Measurements from ENCODE around the gene ACAA2.
"Not testable (repeated sequence)": the region's sequence is repeated elsewhere in the genome, so short reads cannot be mapped to it uniquely, and the experiment has no call there.

Gene ACAA2

DNA sequence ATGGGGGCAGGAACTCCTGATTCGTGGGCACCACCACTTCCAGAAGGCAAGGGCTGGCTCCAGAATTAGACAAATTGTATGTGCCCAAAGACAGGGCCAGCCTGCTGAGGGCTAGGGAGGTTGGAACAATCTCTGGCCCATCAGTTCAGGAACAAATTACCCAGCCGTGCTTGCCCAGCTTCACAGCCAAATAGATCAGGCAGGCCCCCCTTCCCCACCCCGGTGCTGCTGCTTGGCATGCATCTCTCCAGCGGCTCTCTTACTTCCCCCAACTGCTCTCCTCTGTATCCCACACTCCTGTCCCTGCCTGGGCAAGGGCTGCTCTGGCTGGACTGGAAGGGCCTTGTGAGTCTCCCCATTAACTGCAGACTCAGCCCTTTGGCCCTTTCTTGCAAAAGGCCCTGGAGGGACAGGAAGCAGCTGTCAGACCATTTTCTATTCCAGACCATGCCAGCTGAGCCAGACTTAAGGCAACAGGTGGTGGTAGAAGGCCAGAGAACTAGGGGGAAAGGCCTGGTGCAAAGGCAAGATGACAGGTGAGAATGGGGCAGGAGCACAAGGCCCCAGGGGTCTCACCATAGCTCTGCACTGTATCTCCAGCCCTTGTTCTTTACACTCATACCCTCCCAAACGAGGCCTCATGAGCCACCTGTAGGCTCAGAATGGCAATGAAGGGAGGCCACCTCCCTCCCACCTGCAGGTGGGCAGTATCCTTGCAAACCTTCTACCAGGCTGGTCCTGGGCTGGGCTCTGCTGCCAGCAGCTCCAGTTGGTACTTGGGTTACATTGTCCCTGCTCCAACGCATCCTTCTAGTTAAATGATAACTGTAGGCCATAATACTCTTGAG lies 30.7 kb upstream of the ACAA2 start:
- DNase-seq = no peak

DNA sequence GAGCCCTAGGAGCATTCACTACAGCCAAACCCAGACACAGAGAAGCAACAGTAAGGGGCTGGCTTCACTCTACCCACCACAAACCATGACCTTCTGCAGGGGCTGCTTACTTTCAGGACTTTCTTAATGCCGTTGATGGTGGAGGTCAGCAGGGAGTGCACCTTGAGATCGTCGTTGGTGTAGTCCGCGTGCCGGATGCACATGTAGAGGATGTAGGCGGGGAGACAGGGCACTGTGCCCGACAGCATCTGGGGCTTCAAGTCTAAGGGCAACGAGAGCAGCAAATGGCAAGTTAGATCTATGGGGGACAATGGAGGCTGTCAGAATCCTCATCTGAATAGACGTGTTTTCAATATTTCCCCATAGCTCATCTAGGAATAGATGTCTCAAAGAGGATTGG lies 29.8 kb upstream of the ACAA2 start:
- DNase-seq = no peak

DNA sequence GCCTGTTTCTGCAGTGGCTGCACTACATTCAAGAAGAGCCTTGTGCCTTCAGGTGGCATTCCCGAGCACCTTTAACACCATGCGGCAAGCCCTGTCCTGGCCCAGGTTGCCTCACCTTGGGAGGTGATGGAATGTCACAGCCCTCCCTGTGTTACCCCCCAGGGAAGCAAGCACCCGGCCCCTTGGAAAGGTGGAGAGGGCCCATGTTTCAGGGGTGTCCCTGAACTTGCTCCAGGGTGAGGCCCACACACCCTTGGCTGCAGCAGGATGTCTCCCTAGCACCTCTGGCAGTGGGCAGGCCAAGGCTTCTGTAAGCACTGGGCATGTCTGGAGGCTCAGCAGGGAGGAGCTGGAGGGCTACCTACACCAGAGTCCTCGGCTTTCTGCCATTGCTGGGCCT lies 29.3 kb upstream of the ACAA2 start:
- DNase-seq = no peak

DNA sequence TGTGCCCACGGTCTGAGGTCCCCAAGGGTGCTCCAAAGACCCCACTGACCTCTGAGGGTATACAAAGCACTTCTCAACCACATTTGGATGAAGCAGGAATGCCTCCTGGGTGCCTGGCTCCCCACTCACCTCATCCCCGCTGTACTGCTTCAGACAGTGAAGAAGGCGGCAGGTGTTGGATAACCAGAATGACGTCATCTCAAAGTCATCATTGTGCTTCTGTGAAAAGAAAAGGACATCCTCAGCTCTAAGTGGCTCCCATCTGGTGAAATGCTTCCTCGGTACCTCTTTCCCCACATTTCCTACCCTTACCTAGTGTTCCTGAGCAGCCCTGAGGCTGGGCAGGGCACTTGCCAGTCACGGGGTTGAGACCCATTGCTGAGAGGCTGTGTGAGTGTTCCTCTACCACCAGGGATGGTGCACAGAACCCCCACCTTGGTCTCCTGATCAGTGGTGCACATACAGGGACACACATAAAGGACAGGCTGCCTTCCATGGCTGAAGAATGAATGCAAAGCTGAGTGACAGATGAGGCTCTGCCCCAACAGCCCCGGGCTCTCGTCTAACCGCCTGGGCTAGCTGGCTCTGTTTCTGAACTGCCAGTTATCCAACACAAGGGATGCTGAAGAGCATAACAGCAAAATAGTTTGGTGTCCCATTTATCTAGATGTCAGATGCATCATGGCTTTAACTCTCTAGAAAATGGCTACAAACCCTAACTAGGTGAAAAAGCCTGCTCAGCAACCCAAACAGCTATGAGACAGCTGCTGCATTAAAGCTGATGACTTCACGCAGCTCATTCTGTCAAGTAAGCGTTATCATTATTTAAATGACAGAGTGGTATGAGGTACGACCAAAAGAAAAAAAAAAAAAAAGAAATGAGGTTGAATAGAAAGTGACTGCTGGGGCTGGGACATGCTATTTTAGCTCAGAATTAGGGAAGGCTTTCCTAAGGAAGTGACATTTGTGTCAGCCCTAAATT lies 28.2 kb upstream of the ACAA2 start:
- no peak for DNase-seq

DNA sequence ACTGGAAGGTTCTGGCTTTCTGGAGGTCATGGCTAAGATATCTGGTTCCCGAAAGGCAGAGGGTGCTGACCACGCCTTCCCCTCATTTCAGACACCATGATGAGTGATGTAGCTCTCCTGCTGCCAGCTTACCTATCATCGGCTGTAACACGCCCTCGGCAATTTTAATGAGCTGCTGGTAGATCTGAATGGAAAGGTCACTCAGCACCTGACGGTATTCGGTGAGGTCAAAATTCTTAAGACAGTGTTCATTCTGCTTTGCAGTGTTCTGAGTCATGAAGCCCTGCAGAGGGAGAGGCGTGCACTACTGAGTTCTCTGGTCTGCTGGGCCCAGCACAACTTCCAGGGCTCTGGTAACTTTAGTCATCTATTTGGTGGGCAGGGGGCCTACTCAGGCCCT lies 25.7 kb upstream of the ACAA2 start:
- DNase-seq = no peak

DNA sequence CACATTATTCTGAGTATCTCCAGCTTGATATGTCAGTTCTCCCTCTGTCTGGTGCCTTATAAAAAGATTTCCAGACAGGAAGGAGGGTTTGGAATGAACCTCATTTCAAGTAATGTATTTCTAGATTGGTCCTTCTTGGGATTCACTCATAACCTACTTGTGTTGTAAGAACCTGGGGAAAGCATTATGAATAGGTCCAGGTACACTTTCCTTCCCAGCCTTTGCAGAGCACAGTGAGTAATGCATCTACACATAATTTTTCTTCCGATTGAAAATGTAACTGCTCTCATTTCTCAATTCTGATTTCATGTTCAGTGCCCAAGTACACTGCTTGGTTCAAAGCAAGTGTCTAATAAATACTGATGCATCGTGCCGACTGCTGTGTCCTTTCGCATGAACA lies 25.0 kb upstream of the ACAA2 start:
- DNase-seq = no peak

DNA sequence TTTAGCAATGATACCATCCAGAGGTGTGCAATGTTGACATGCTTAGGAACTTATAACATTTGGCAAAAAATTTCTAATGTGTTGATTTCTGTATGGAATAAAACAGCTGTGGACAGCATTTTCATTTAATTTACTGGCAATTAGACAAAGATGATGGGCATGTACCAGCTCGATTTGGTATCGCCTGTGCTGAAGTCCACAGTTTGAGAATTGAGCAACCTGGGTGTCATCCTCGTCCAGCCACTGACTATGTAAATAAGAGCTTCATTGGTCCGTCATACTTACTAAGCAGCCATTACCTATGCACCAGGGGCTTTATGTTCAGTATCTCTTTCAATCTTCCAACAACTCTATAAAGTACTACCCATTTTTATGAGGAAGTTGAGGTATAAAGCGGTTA lies 24.6 kb upstream of the ACAA2 start:
- DNase-seq = no peak

DNA sequence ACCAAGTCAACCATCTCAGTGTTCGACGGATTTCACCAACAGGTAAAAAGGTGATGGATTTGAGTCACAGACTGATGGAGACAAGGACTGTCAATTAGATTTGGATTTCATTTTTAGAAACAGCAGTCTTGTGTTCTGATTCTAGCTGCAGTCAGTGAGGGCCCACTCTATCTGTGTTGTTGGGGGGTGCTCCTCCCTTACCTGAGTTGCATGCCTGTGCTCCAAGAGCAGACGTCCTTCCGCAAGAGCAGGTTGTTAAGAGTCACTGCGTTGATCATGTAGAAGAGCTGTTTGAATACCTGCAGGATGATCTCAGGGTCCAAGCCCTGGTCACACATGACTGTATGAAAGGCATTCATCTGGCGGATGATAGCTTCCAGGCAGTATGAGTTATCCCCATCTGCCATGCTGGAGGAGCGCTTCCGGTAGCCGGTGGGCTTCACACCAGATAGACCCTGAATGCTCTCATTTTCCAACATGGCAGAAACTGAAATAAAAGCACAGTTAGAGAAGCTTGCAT lies 24.0 kb upstream of the ACAA2 start:
- not testable (repeated sequence) for DNase-seq

DNA sequence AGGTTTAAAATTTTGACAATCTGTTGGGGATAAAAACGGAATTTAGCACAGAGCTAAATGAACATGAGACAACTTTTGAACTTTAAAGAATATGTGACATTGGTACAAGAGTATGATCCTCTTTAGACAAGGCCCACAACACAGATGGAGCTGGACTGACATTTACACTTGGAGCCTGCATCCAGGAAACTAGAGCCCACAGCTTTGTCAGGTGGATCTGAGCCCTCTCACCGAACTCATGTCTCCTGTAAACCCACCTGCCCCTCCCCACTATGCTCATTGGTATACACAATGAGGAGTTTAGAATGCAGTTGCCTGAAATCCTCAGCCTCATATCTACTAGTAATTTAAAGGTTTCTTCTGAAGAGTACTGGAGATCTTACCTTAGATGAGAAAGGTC lies 22.1 kb upstream of the ACAA2 start:
- DNase-seq = no peak

DNA sequence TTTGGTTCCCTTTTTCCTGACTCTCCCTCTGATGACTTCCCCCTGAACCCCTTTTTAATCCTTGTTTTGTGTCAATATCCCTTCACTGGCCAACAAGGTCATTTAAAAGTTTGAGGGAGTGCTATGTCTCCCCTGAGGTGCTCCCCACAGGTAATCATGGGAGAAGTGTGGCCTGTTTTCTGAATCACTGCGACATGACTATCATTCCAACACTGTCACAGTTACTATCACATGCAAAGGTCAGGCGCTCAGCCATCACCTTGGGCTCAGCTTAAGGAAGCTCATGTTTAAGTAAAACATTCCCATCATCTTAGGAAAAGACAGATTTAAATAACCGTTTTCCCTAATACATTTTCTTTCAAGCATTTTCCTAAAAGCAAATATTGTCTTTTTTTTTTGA lies 20.9 kb upstream of the ACAA2 start:
- no peak for DNase-seq

DNA sequence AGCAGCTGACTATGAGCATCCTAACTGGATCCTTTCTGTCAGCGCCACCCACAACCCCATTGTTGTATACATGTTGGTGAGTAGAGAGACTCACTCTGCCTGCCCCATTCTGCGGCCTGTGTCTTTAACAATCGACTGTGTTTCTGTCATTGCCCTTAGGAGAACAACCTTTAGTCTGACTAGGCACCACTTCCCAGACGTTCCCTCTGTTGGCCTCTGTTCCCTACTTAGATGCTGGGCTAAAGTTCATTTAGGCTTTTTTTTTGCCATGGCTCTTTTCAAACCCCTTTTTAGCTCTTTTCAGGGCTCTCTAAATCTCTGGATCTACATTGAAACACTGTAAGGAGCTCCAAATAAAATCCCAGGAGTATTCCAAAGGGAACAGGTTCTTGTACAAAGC lies 20.5 kb upstream of the ACAA2 start:
- DNase-seq = no peak

DNA sequence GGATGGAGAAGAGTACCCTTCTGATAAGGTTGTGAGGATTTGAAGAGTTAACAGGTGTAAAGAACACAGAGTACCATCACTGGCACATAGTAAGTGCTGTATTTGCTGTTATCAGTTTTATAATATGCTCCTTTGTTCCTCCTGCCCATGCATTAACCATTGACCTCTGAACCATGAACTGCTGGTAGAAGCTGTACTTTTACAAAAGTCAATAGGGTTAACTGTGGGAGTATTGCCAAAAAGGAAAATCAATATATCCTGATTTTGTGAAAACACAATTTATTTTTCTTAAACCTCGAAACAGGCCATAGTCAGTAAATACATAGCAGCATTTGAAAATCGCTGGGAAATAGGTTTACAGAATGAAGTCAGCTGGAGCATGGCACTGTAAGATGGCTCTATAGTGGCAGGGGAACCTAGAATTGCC lies 18.9 kb upstream of the ACAA2 start:
- no peak for DNase-seq

DNA sequence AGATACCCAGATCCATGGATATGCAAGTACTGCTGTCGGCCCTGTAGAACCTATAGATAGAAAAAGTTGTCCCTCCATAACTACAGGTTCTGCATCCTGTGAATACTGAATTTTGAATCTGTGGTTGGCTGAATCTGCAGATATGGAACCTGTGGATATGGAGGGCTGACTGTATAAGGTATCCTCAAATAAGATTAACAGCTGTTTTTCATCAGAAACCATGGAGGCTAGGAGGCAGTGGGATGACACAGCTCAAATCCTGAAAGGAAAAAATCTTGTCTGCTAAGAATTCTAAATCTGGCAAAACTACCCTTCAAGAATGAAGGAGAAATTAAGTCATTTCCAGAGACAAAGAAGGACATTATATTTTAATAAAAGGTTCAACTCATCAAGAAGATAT lies 14.7 kb upstream of the ACAA2 start:
- DNase-seq = no peak

DNA sequence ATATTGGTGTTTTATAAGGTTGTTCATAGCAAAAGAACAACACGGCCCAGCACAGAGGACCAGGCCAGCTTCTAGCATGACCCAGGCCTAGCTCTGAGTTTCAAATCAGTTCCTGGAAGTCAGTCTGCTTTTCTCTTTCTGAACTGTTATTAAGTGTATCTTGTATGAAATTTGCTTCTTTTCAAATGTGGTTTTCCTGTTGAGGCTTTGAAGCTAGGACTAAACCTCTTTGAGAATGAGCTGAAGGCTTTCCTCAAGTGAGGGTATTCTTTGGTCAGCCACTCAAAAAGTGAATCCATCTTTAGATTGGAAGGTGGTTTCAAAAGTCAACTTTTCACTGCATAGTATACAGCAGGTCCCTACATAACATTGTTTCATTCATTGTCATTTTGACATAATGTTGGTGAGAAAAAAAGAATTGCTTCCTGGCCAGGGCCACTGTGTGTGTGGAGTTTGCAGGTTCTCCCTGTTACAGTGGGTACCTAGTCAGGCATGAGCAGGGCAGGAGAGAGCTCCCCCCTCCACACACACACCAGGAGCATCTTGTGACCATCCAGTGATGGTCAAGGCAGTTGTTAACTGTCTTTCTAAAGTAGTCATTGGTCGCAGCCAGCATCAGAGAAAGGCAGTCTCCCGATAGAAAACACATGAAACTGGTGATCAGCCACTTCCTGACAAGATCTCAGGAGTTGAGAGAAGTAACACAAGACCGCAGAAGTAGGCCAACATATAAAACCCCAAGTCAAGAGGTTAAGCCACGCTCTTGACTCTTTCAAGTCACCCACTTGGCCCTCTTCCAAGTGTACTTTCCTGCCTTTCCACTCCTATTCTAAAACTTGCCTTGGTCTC lies 6.7 kb upstream of the ACAA2 start:
- DNase-seq = no peak

DNA sequence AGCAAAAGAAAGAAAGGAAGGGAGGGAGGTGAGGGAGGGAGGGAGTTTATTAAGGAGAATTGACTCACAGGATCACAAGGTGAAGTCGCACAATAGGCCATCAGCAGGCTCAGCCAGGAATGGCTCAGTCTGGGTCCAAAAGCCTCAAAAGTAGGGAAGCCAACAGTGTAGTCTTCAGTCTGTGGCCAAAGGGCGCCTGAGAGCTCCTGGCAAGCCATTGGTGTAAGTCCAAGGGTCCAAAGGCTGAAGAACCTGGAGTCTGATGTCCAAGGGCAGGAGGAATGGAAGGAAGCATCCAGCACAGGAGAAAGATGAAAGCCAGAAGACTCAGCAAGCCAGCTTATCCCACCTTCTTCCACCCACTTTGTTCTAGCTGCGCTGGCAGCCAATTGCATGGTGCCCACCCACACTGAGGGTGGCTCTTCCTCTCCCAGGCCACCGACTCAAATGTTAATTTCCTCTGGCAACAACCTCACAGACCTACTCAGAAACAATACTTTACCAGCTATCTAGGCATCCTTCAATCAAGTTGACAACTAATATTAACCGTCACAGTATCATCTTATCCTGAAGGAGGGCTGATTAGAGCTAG lies 5.8 kb upstream of the ACAA2 start:
- DNase-seq = no peak

DNA sequence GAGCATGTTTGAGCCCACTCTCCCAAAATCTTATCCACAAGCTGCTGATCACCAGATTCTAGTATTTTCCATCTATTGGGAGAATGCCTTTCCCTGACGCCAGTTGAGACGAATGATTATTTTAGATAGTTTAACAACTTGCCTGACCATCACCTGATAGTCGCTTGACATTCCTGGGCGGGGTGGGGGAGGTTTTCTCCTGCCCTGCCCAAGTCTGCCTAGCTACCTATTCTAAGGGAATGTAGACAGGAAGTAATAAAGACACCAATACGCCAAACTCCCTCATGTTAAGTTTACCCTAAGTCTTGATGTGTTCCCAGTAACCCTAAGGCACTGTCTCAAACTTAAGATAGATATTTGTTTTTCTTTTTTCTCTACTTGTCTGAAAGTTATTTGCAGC lies 4.6 kb upstream of the ACAA2 start:
- no peak for DNase-seq

DNA sequence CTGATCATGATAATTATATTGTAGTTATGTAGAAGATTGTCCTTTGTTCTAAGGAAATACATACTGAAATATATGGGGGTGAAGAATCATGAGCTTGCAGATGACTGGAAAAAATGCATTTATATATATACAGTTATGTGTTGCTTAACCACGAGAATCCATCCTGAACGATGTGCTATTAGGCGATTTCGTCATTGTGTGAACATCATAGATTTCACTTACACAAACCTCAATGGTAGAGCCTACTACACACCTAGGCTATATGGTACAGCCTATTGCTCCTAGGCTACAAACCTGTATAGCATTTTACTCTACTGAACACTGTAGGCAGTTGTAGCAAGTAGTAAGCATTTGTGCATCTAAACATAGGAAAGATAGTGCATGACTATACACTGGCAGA lies 2.6 kb upstream of the ACAA2 start:
- no peak for DNase-seq

DNA sequence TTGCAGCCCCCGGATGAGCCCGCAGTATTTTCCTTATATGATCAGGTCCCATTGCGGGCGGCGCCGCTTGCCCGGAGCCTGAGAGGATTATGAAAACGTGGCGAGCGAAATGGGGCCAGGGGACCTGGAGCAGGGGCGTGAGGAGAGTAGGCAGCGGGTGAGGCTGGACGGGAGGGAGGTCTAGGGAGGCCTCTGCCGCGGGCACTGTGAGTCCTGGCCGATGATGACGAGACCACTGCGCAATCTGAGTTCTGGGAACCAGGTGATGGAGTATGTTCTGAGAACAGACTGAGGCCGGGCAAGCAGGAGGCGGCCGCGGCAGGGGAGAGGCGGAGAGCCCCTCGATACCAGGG lies 790 bp upstream of the ACAA2 start:
- peak in 1 of 2 donors; percentile 48 for DNase-seq

DNA sequence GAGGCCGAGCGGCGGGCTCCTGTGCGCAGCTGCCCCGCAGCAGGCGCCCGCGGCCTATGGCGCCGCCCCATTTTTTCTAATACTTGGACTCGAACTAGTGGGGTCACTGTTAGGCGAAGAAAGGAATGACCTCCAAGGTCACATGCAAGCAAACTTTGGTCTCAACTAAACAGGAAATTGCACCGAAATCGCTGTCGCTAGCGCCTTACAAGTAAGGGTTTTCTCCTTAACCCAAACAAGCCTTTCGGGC lies 339 bp downstream of the ACAA2 start:
- peak; percentile 40 to 57 for DNase-seq

DNA sequence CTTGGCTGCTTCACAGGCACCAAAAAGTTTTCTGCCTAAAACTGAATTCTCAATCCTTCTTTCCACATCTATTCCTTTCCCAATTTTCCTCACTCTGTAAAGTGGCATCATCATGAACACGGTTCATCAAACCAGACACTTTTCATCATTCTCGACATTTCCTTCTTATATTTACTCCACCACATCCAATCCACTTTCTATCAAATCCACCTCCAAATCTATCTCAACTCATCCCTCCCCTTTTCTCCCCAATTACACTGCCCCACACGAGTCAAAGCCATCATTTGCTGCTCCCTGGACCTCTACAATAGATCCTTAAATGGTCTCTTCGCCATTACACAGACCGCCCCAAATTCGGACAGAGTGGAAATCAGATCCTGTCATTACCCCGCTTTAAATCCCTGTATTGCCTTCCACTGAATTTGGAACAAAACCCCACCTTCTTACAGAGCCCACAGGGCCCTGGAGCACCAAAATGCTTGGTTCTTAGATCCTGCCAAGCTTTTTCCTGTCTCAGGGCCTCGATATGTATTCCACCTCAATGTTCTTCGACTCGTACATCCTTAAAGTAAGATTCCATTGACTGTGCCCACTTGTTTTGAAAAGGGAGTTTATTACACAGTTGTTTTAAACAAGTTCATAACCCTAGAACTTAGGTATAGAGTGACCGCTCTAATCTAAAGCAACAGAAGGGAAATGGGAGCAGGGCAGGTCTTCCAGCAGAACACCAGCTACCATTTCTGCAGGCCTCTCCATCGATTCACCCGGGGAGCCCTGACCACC lies 856 bp downstream of the ACAA2 start:
- no peak for DNase-seq

DNA sequence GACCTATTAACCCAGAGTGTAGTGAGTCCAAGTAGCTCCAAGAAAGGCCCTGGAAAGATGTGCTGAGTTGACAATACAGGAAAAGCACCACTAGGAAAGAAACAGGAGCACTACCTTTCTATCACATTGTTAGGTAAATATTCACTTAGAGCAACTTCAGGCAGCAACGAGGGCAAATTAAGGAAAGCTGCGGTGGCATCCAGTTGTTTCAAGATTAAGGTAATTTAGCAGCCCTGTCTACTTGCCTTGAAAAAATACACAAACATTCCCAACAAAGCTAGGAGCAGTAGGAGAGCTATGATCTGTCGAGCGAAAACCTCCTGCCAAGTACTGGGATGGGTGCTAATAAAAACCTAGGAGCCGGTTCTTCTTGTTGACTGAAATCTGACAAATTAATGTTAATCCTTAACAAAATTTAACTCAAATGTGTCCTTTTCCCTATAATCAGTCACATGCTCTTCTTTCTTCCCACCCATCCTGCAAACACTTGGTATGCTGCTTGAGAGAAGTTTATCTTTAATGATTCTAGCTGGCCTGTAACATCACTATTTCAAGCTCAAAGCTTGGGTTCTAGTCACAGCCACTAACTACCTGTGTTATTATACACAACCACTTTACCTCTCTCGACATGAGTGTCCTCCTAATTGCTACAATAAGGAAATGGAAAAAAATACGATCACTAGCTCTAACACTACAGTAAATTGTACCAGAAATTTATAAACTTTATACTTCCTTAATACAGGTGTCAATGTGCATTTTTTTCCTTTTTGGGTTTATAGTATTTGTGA lies 2.0 kb downstream of the ACAA2 start:
- DNase-seq = no peak
